ENCODE measurements around the gene POLR3B.

POLR3B gene

DNA sequence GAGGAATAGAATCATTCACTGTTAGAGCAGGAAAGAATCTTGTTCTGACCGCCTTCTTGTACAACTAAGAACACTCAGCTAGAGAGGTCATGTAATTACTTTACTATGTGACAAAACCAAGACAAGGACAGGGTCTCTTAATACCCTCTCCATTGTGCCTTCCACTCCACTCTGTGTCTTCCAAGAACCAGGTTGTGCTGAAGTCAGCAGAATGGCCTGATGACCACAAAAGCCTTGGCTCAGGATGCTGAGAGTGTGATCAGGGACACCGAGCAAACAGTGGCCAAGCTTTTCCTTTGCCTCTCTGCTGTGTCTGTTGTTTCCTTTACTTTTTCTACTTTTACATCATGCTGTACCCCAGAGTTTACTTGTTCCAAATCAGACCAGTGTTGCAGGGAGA is 142.1 kb downstream of the POLR3B start:
- TF ChIP-seq, protein P1, sequence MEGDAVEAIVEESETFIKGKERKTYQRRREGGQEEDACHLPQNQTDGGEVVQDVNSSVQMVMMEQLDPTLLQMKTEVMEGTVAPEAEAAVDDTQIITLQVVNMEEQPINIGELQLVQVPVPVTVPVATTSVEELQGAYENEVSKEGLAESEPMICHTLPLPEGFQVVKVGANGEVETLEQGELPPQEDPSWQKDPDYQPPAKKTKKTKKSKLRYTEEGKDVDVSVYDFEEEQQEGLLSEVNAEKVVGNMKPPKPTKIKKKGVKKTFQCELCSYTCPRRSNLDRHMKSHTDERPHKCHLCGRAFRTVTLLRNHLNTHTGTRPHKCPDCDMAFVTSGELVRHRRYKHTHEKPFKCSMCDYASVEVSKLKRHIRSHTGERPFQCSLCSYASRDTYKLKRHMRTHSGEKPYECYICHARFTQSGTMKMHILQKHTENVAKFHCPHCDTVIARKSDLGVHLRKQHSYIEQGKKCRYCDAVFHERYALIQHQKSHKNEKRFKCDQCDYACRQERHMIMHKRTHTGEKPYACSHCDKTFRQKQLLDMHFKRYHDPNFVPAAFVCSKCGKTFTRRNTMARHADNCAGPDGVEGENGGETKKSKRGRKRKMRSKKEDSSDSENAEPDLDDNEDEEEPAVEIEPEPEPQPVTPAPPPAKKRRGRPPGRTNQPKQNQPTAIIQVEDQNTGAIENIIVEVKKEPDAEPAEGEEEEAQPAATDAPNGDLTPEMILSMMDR (IDR thresholded peaks at IDR 0.05; ENCODE audit: borderline replicate concordance, insufficient read depth, low read depth, low read length) = no peak

DNA sequence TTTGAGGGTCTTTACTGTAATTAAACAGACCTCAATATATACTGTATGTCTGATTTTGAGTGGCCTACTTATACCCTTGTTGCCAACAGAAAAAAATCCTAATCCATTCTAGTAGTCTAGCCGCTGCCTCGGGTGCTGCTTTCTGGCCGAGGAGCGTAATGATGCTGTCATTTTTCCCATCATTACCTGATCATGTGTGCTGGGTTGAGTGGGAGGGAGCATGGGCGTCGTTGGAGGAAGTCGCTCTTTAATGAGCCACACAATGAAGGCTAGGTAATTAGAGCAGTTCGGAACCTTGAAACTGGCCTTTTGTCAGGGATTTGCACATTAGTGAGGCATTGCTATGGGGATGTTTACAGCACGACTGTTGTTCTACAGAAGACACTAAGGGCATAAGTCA is 149.1 kb downstream of the POLR3B start:
- H3K4me3 ChIP-seq (ENCODE audit: low read depth, low read length) = no peak overlapping the region
- TF ChIP-seq, protein P1 (IDR thresholded peaks at IDR 0.05; ENCODE audit: borderline replicate concordance, insufficient read depth, low read depth, low read length) = no peak

More for the DNA sequence above, 142.1 kb downstream of the POLR3B start:
- H3K4me3 ChIP-seq (ENCODE audit: low read depth, low read length) = no peak overlapping the region

DNA sequence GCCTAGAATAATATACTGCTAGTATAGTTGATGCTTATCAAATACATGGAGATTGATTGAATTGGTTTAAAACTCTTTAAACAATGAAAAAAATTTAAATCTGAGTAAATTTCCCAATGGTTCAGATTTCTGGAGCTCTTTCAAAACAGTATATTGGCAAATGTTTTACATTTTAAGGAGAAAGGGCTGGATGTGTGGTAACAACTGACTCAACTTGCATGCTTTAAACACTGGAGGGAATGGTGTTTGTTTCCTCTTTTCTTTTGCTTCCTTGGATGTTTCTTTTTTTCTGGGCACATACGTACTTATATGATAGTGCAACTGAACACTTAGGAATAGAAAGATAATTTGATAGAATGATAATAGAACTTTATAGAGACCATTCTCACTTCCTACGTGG is 151.4 kb downstream of the POLR3B start:
- TF ChIP-seq, protein P1 (IDR thresholded peaks at IDR 0.05; ENCODE audit: borderline replicate concordance, insufficient read depth, low read depth, low read length) = no peak
- H3K4me3 ChIP-seq (ENCODE audit: low read depth, low read length) = no peak overlapping the region

DNA sequence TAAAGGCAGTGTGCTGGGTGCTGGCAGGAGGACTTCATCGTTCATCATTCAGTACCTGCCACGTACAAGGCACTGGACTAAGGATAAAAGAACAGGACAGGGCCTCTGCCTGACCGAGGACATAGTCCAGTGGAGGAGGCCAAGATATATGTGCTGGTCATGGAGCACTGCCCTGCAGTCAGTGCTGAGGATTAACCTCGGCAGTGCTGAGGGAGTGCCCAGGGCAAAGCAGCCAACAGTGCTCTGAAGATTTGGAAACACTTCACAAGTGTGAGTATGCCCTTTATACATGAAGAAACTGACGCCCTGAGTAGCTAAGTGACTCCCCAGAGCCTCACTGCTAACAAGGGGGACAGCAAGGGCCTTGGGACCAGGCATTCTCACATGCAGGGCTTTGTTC is 153.8 kb downstream of the POLR3B start:
- no peak overlapping the region for H3K4me3 ChIP-seq (ENCODE audit: low read depth, low read length)
- TF ChIP-seq, protein P1 (IDR thresholded peaks at IDR 0.05; ENCODE audit: borderline replicate concordance, insufficient read depth, low read depth, low read length) = no peak

DNA sequence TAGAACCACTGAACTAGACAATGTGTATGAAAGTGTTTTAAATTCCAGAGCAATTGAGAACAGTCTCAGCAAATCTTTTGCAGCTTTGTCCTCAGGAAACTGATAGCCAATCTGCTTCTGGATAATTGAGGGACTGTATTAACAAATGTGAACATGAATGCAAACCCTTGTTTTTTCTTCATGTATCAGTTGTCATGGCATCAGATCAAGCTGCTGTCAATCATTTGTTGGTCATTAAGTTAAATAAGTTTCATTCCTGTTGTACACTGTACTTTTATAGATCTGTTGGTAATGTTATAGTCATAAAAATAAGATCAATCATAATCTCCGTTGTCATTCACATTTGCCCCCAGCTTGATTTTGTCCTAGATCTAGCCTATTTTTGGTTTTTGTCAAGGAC is 159.8 kb downstream of the POLR3B start:
- TF ChIP-seq, protein P1 (IDR thresholded peaks at IDR 0.05; ENCODE audit: borderline replicate concordance, insufficient read depth, low read depth, low read length) = no peak
- H3K4me3 ChIP-seq (ENCODE audit: low read depth, low read length) = no peak overlapping the region

DNA sequence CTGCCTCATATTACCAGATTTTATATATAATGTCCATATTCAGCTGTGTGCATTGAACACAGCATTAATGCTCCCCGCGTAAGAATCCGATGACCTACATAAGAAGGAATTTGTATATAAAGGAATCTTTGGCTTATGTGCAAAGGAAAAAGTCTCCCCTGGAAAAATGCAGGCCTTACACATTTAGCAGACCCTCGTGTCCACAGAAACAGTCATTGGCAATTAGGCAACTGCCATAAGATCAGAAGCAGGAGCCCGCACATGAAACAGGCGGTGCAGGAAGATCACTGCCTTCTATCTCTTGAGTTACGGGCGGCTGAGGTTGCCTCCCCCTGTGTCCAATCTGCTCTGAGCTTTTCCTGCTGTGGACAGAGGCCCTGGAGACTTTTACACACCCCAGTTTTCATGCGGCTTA is 162.1 kb downstream of the POLR3B start:
- no peak overlapping the region for H3K4me3 ChIP-seq (ENCODE audit: low read depth, low read length)
- TF ChIP-seq, protein P1 (IDR thresholded peaks at IDR 0.05; ENCODE audit: borderline replicate concordance, insufficient read depth, low read depth, low read length) = no peak

DNA sequence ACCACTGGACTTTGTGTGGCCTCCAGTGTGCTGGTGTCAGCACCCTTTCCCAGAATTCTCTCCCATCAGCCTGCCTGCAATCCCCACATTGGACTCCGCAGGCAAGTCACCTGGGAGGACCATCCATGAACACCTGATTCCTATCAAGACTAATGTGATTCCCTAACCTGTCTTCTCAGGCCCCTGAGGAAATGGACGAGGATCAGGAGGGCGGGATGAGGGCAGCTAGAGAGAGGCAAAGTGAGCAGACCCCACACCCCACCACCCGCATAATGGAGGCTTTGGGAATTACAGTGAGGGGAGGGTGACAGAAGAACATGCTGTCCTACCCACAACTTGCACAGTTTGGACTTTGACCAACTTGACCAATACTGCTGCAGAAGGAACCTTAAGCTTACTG is 164.4 kb downstream of the POLR3B start:
- H3K4me3 ChIP-seq (ENCODE audit: low read depth, low read length) = no peak overlapping the region
- TF ChIP-seq, protein P1 (IDR thresholded peaks at IDR 0.05; ENCODE audit: borderline replicate concordance, insufficient read depth, low read depth, low read length) = no peak
